ENCODE measurements around the gene CXorf65.
A peak's percentile ranks its signal among the peaks of the same experiment; 100 is the strongest.

CXorf65 gene

DNA sequence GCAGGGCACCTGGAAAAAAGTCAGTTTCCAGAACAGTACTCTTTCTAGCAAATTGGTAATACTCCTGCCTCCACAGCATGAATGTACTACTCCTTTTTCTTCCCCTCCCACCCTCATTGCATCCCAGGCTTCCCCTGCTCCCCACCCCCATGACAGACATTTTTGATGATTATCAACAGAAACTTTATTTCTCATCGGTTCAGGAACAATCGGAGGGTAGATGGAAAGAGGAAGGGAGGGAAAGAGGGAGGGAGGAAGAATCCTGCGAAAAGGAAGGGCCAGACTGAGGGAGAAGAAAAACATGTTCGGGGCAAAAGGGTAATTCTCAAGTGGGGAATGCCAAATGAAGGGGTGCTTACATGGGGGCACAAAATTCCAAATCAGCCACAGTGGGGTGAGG is 705 bp upstream of the CXorf65 start:
- peaks cover 64% of the 10 kb centered on the region for H3K27me3 ChIP-seq (ENCODE audit: control insufficient read depth, insufficient read depth, low read length)
- H3K9ac ChIP-seq (ENCODE audit: low read length): no peak overlapping the region
- H3K9me3 ChIP-seq (ENCODE audit: control insufficient read depth, insufficient read depth, low read depth, low read length): no peaks in the 10 kb centered on the region; the same call in 1 of the 2 replicates
- H3K4me3 ChIP-seq (ENCODE audit: low read depth, low read length): no peak overlapping the region
- no peaks in the 10 kb centered on the region for H3K36me3 ChIP-seq (ENCODE audit: control insufficient read depth, insufficient read depth, low read length)
- H3K4me1 ChIP-seq (ENCODE audit: control insufficient read depth, insufficient read depth, low read length): peaks cover 34% of the 10 kb centered on the region
- H3K27ac ChIP-seq (ENCODE audit: low read depth, low read length): no peak overlapping the region

DNA sequence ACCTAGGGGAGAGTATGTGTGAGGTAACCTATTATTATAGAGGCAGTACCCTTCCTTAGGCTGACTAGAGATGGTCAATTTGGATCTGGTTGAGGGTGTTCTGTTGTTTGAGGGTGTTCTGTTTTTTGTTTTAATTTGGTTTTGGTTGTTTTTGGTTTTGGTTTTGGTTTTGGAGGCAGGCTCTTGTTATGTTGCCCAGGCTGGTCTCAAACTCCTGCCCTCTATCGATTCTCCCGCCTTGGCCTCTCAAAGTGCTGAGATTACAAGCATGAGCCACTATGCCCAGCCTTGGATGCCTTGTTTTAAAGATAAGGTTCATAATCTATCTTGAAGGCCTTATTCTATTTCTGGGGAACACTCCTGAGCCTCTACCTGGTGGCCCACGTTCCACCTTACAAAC is 912 bp downstream of the CXorf65 start:
- Histone ChIP-seq H3K4me1 (ENCODE audit: control insufficient read depth, insufficient read depth, low read length) (peaks cover 50% of the 10 kb centered on the region), H3K9ac (ENCODE audit: low read length) (no peak overlapping the region), H3K9me3 (ENCODE audit: control insufficient read depth, insufficient read depth, low read depth, low read length) (no peaks in the 10 kb centered on the region; the same call in 1 of the 2 replicates), H3K27me3 (ENCODE audit: control insufficient read depth, insufficient read depth, low read length) (peaks cover 62% of the 10 kb centered on the region), H3K36me3 (ENCODE audit: control insufficient read depth, insufficient read depth, low read length) (no peaks in the 10 kb centered on the region), H3K4me3 (ENCODE audit: low read depth, low read length) (no peak overlapping the region), H3K27ac (ENCODE audit: low read depth, low read length) (no peak overlapping the region)

DNA sequence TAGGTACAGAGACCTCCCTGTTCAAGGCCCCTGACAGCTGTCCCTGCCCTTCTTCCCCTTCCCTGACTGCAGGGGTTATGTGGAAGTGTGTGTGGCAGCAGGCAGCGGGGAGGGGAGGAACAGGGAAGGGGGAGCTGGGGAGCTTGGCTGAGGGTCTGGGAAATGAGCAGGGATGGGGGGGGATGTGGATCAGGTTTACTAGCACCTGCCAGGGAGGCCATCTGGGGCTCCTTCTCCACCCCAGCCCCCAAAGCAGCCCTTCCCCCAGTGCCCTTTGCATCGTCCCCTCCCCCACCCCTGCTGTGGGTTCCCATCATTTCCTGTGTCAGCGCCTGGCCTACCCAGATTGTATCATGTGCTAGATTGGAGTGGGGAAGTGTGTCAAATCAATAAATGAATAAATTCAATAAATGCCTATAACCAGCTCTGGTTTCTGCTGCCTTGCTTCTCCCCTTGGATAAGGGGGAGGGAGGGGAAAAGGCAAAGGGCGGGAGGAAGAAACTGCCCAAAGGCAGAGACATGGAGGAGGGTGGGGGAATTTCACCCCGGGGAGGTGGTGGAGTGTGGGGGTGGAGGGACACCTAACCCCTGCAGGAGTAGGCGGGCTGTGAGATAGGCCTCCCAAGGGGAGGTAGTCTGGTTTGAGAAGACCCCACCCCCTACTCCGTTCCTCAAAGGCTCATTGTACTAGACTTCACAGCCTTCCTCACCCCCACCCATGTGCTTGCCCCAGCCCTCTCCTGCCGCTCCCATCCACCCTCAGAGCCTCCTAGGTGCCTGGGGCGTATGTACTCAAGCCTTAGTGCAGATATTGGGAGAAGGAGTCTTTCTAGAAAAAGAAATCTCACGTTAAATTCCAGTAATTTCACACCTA is 3.2 kb downstream of the CXorf65 start:
- peak overlapping the region; percentile 64 for H3K9ac ChIP-seq (ENCODE audit: low read length)
- H3K4me1 ChIP-seq (ENCODE audit: control insufficient read depth, insufficient read depth, low read length): peaks cover 63% of the 10 kb centered on the region
- H3K27me3 ChIP-seq (ENCODE audit: control insufficient read depth, insufficient read depth, low read length): peaks cover 55% of the 10 kb centered on the region
- H3K27ac ChIP-seq (ENCODE audit: low read depth, low read length): peak overlapping the region; percentile 89; the same call in 1 of the 2 replicates
- H3K9me3 ChIP-seq (ENCODE audit: control insufficient read depth, insufficient read depth, low read depth, low read length): no peaks in the 10 kb centered on the region; the same call in 1 of the 2 replicates
- peak overlapping the region; percentile 54 for H3K4me3 ChIP-seq (ENCODE audit: low read depth, low read length)
- H3K36me3 ChIP-seq (ENCODE audit: control insufficient read depth, insufficient read depth, low read length): no peaks in the 10 kb centered on the region

DNA sequence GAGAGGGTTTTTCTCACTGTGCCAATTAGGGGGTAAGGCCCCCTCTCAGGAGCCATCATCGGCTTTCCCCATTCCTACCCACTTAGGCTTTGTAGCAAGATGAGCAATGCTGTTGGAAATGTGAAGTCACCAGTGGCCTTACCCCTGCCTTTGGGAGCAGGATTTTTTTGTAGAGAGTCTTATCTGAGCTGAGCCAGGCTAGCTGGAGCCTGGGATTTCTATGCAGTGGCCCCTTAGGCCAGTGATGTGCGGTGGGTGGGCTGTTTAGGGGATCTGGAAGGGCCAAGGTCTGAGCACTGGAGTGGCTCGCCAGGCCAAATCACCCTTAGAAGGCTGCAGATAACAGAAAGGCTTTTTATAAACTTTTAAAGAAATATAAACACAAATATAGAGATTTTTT is 4.2 kb downstream of the CXorf65 start:
- Histone ChIP-seq H3K9ac (ENCODE audit: low read length) (no peak overlapping the region), H3K4me3 (ENCODE audit: low read depth, low read length) (no peak overlapping the region), H3K4me1 (ENCODE audit: control insufficient read depth, insufficient read depth, low read length) (peaks cover 65% of the 10 kb centered on the region), H3K36me3 (ENCODE audit: control insufficient read depth, insufficient read depth, low read length) (no peaks in the 10 kb centered on the region), H3K27me3 (ENCODE audit: control insufficient read depth, insufficient read depth, low read length) (peaks cover 54% of the 10 kb centered on the region), H3K9me3 (ENCODE audit: control insufficient read depth, insufficient read depth, low read depth, low read length) (no peaks in the 10 kb centered on the region; the same call in 1 of the 2 replicates), H3K27ac (ENCODE audit: low read depth, low read length) (no peak overlapping the region)

GRCh38 chrX:71100581-71101505 is 5.7 kb downstream of the CXorf65 start:
- H3K9ac ChIP-seq (ENCODE audit: low read length): no peak overlapping the region
- H3K36me3 ChIP-seq (ENCODE audit: control insufficient read depth, insufficient read depth, low read length): no peaks in the 10 kb centered on the region
- peaks cover 57% of the 10 kb centered on the region for H3K27me3 ChIP-seq (ENCODE audit: control insufficient read depth, insufficient read depth, low read length)
- peaks cover 61% of the 10 kb centered on the region for H3K4me1 ChIP-seq (ENCODE audit: control insufficient read depth, insufficient read depth, low read length)
- no peaks in the 10 kb centered on the region; the same call in 1 of the 2 replicates for H3K9me3 ChIP-seq (ENCODE audit: control insufficient read depth, insufficient read depth, low read depth, low read length)
- peak overlapping the region; percentile 34; the same call in 1 of the 2 replicates for H3K4me3 ChIP-seq (ENCODE audit: low read depth, low read length)
- no peak overlapping the region for H3K27ac ChIP-seq (ENCODE audit: low read depth, low read length)

DNA sequence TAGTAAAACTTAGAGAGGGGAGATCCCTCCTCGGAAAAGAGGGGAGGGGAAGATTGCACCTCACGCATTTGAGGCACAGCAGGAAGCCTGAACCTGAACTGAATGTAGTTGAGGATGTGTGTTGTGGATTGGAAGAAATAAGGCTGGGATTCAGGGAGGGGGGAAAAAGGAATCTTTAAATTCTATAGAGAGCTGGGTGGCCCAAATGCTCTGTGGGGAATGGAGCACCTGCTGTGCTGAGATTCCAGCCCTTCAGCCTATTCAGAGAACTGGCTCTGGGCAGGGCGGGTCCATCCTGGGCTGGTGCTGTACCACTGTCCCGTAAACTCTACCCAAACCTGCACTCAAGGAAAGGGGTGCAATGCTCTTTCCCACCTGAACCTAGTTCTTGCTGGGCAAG is 6.8 kb downstream of the CXorf65 start:
- H3K4me3 ChIP-seq (ENCODE audit: low read depth, low read length): peak overlapping the region; percentile 53
- peaks cover 54% of the 10 kb centered on the region for H3K27me3 ChIP-seq (ENCODE audit: control insufficient read depth, insufficient read depth, low read length)
- H3K9me3 ChIP-seq (ENCODE audit: control insufficient read depth, insufficient read depth, low read depth, low read length): no peaks in the 10 kb centered on the region; the same call in 1 of the 2 replicates
- H3K36me3 ChIP-seq (ENCODE audit: control insufficient read depth, insufficient read depth, low read length): no peaks in the 10 kb centered on the region
- H3K27ac ChIP-seq (ENCODE audit: low read depth, low read length): peak overlapping the region; percentile 20; the same call in 1 of the 2 replicates
- H3K9ac ChIP-seq (ENCODE audit: low read length): peak overlapping the region; percentile 72
- H3K4me1 ChIP-seq (ENCODE audit: control insufficient read depth, insufficient read depth, low read length): peaks cover 63% of the 10 kb centered on the region

GRCh38 chrX:71098951-71099506 is 7.5 kb downstream of the CXorf65 start:
- H3K27ac ChIP-seq (ENCODE audit: low read depth, low read length): peak overlapping the region; percentile 20; the same call in 1 of the 2 replicates
- peak overlapping the region; percentile 72 for H3K9ac ChIP-seq (ENCODE audit: low read length)
- H3K27me3 ChIP-seq (ENCODE audit: control insufficient read depth, insufficient read depth, low read length): peaks cover 47% of the 10 kb centered on the region
- H3K9me3 ChIP-seq (ENCODE audit: control insufficient read depth, insufficient read depth, low read depth, low read length): no peaks in the 10 kb centered on the region; the same call in 1 of the 2 replicates
- peak overlapping the region; percentile 53 for H3K4me3 ChIP-seq (ENCODE audit: low read depth, low read length)
- no peaks in the 10 kb centered on the region for H3K36me3 ChIP-seq (ENCODE audit: control insufficient read depth, insufficient read depth, low read length)
- peaks cover 56% of the 10 kb centered on the region for H3K4me1 ChIP-seq (ENCODE audit: control insufficient read depth, insufficient read depth, low read length)

DNA sequence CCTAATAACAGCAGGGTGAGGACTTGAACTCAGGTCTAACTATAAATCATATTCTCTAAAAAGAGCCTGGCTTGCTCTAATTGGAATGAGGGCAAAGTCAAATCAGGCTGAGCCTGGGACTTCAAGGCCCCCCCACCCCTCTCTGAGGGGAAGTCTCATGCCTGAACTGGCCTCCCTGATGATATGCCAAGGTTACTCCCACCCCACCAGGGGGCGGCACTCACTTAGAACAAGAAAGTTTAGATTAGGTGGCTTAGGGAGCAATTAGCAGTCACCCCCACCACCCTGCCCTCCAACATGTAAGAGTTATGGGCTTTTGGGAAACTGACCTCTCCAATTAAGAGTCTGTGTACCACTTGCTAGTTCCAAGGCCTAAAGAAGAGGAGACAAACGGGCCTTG is 8.2 kb downstream of the CXorf65 start:
- Histone ChIP-seq H3K36me3 (ENCODE audit: control insufficient read depth, insufficient read depth, low read length) (no peaks in the 10 kb centered on the region), H3K27ac (ENCODE audit: low read depth, low read length) (no peak overlapping the region), H3K4me3 (ENCODE audit: low read depth, low read length) (peak overlapping the region; percentile 53; the same call in 1 of the 2 replicates), H3K9me3 (ENCODE audit: control insufficient read depth, insufficient read depth, low read depth, low read length) (no peaks in the 10 kb centered on the region; the same call in 1 of the 2 replicates), H3K4me1 (ENCODE audit: control insufficient read depth, insufficient read depth, low read length) (peaks cover 50% of the 10 kb centered on the region), H3K27me3 (ENCODE audit: control insufficient read depth, insufficient read depth, low read length) (peaks cover 46% of the 10 kb centered on the region), H3K9ac (ENCODE audit: low read length) (peak overlapping the region; percentile 72)

- peaks cover 43% of the 10 kb centered on the region for H3K27me3 ChIP-seq (ENCODE audit: control insufficient read depth, insufficient read depth, low read length)
- H3K27ac ChIP-seq (ENCODE audit: low read depth, low read length): no peak overlapping the region
- H3K36me3 ChIP-seq (ENCODE audit: control insufficient read depth, insufficient read depth, low read length): no peaks in the 10 kb centered on the region
- H3K4me3 ChIP-seq (ENCODE audit: low read depth, low read length): peak overlapping the region; percentile 74
- no peaks in the 10 kb centered on the region; the same call in 1 of the 2 replicates for H3K9me3 ChIP-seq (ENCODE audit: control insufficient read depth, insufficient read depth, low read depth, low read length)
- H3K4me1 ChIP-seq (ENCODE audit: control insufficient read depth, insufficient read depth, low read length): peaks cover 35% of the 10 kb centered on the region
- H3K9ac ChIP-seq (ENCODE audit: low read length): peak overlapping the region; percentile 41
Observed at GRCh38 chrX:71096760-71097032, 9.8 kb downstream of the CXorf65 start.

DNA sequence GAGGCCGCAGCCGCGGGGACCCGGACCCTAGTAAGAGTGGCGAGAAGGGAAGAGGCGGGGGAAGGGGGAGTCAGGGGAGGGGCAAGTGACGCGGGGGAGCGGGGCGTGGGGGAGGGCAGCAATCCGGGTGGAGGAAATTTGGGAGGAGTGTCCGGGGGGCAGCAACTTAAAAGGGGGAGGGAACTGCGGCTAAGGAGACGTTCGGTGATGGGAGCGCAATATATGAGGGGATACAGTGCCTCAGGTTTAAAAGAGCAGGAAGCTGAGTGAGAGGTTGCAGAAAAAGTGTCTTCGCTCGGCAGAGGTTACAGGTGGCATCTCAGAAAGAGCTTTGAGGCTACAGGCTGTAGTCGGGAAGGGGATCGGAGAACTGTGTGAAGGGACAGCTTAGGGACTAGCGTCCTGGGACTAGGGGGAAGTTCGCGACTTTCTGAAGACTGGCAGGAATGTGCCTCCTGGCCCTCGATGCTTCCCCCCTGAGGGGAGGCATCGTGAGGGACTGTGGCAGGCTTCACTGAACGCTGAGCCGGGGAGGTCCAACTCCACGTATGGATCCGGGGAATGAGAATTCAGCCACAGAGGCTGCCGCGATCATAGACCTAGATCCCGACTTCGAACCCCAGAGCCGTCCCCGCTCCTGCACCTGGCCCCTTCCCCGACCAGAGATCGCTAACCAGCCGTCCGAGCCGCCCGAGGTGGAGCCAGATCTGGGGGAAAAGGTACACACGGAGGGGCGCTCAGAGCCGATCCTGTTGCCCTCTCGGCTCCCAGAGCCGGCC is 10.4 kb downstream of the CXorf65 start:
- no peaks in the 10 kb centered on the region; the same call in 1 of the 2 replicates for H3K9me3 ChIP-seq (ENCODE audit: control insufficient read depth, insufficient read depth, low read depth, low read length)
- peaks cover 30% of the 10 kb centered on the region for H3K4me1 ChIP-seq (ENCODE audit: control insufficient read depth, insufficient read depth, low read length)
- peak overlapping the region; percentile 41 for H3K9ac ChIP-seq (ENCODE audit: low read length)
- no peak overlapping the region for H3K27ac ChIP-seq (ENCODE audit: low read depth, low read length)
- no peaks in the 10 kb centered on the region for H3K36me3 ChIP-seq (ENCODE audit: control insufficient read depth, insufficient read depth, low read length)
- H3K27me3 ChIP-seq (ENCODE audit: control insufficient read depth, insufficient read depth, low read length): peaks cover 38% of the 10 kb centered on the region
- peak overlapping the region; percentile 74 for H3K4me3 ChIP-seq (ENCODE audit: low read depth, low read length)
